K562 (cell line): ENCODE measurements around the gene CFAP221. TPM values are rescaled to one million over a fixed set of nuclear protein-coding genes. Genes with fewer than 3 reads are reported as not detected.
A peak's percentile ranks its signal among the peaks of the same experiment; 100 is the strongest.

Experiments used
- ATAC-seq: fragments of 200-7000 bp; cut with Tn5 transposase; 3 replicates; pipeline ENCODE4 v1.9.1; 2020; ENCODE audit warnings: moderate library complexity
- BruUV-seq: library from RNA; stranded (reverse); fragments of 400-500 nt; replicated peaks from 2 replicates; lab custom pipeline; 2021; lab: Mats Ljungman, UMichigan
- CTCF ChIA-PET: fragments of 300-600 bp; formaldehyde crosslinking; extraction: SDS; loops from one replicate; lab custom pipeline; 2021; ENCODE audit warnings: low intra/inter-chr PET ratio; lab: Yijun Ruan, JAX
- POLR2A ChIA-PET: fragments of 300-600, 350-650 bp; sonication (Branson Sonifier 250); formaldehyde crosslinking; extraction: SDS; loops from one replicate; lab custom pipeline; 2021; ENCODE audit warnings: antibody characterized with exemption, inconsistent platforms; lab: Yijun Ruan, JAX
- DNase-seq, 4 experiments: peaks; one replicate each; pipeline versions ENCODE4 v3.0.0 to v3.0.0-alpha.2; 2011 to 2018; ENCODE audit warnings: low spot score in 3 of 4, mixed read lengths in 3 of 4; ENCODE audit errors: extremely low read depth in 1 of 4
- FAIRE-seq: peaks from 2 replicates; lab custom pipeline; 2011; peaks lifted over from hg19 to GRCh38; lab: Jason Lieb, UNC
- H2AFZ ChIP-seq: 2 replicates; pipeline ENCODE4 v1.6.0; 2011; ENCODE audit warnings: low read depth, low read length, control low read depth, inconsistent platforms
- H3K27ac ChIP-seq: fragments of 200-600 bp; 3 replicates; pipeline ENCODE4 v1.8.0; 2011; ENCODE audit warnings: low read depth, mild to moderate bottlenecking, control low read depth, inconsistent platforms, low read length, moderate library complexity, mixed read lengths; ENCODE audit errors: extremely low read depth
- H3K27me3 ChIP-seq, 2 experiments: fragments of 300-600 bp in 1 of 2; 2 replicates in 1 of 2; 3 replicates in 1 of 2; pipeline versions ENCODE4 v1.6.0 to v1.8.0; 2011; ENCODE audit warnings: inconsistent platforms in 2 of 2, low read length in 2 of 2, mild to moderate bottlenecking in 1 of 2, mixed read lengths in 1 of 2, moderate library complexity in 1 of 2; ENCODE audit not compliant: control insufficient read depth in 2 of 2, insufficient read depth in 2 of 2
- H3K36me3 ChIP-seq: fragments of 300-600 bp; 3 replicates; pipeline ENCODE4 v1.8.0; 2011; ENCODE audit warnings: mild to moderate bottlenecking, low read length, inconsistent platforms; ENCODE audit not compliant: control insufficient read depth, insufficient read depth
- H3K4me1 ChIP-seq, 2 experiments: fragments of 200-600 bp in 1 of 2; replicated peaks in 1 of 2; 2 replicates in 1 of 2; 3 replicates in 1 of 2; pipeline versions ENCODE4 v1.5.1 to v1.8.0; 2011; ENCODE audit warnings: inconsistent platforms in 2 of 2, low read length in 2 of 2, mild to moderate bottlenecking in 1 of 2, mixed read lengths in 1 of 2, moderate library complexity in 1 of 2; ENCODE audit not compliant: control insufficient read depth in 2 of 2, insufficient read depth in 2 of 2
- H3K4me2 ChIP-seq: 2 replicates; pipeline ENCODE4 v1.6.1; 2011; ENCODE audit warnings: low read length, control low read depth, inconsistent platforms, mixed read lengths; ENCODE audit not compliant: insufficient read depth
- H3K4me3 ChIP-seq: fragments of 200-600 bp; sonication (generic), shearing (Covaris generic); 2 replicates; pipeline ENCODE4 v1.5.1; 2016; ENCODE audit warnings: control low read depth, inconsistent platforms
- H3K79me2 ChIP-seq: fragments of 200-600 bp; 3 replicates; pipeline ENCODE4 v1.8.0; 2011; ENCODE audit warnings: low read length, inconsistent platforms; ENCODE audit not compliant: control insufficient read depth, insufficient read depth
- H3K9ac ChIP-seq, 2 experiments: 2 replicates each; pipeline versions ENCODE4 v1.6.0 to v1.6.1; 2011; ENCODE audit warnings: low read depth in 2 of 2, low read length in 2 of 2, control low read depth in 1 of 2, inconsistent platforms in 1 of 2, mild to moderate bottlenecking in 1 of 2, mixed read lengths in 1 of 2; ENCODE audit not compliant: insufficient read depth in 1 of 2
- H3K9me1 ChIP-seq: one replicate; pipeline ENCODE4 v1.6.0; 2011; ENCODE audit warnings: inconsistent platforms, mild to moderate bottlenecking, low read length, moderate library complexity; ENCODE audit not compliant: control insufficient read depth, insufficient read depth
- H3K9me3 ChIP-seq: replicated peaks from 2 replicates; pipeline ENCODE4 v1.5.1; 2011; ENCODE audit warnings: low read depth, low read length, inconsistent platforms; ENCODE audit not compliant: control insufficient read depth, insufficient read depth
- H4K20me1 ChIP-seq: replicated peaks from 2 replicates; pipeline ENCODE4 v1.6.1; 2011; ENCODE audit warnings: low read length, inconsistent platforms, mixed read lengths; ENCODE audit not compliant: control insufficient read depth, insufficient read depth
- CTBP1 ChIP-seq: fragments of 450-650 bp; IDR thresholded peaks from 2 replicates; pipeline ENCODE4 v1.6.1; 2016; ENCODE audit warnings: borderline replicate concordance
- DEAF1 ChIP-seq: fragments of 450-650 bp; formaldehyde crosslinking; IDR thresholded peaks from 2 replicates; pipeline ENCODE4 v1.4.0; 2020; ENCODE audit warnings: mild to moderate bottlenecking, moderate library complexity
- FOXM1 ChIP-seq, 2 experiments: fragments of 450-650 bp in 1 of 2; sonication (generic) in 1 of 2; formaldehyde crosslinking in 1 of 2; IDR thresholded peaks; 2 replicates each; pipeline versions ENCODE4 v1.6.1 to v1.9.0; 2017 to 2022; ENCODE audit warnings: low read depth in 2 of 2, mild to moderate bottlenecking in 2 of 2, missing genetic modification reagents in 1 of 2, moderate library complexity in 1 of 2
- JUND ChIP-seq, 2 experiments: IDR thresholded peaks; 2 replicates in 1 of 2; 3 replicates in 1 of 2; pipeline ENCODE4 v1.6.1; 2011; ENCODE audit warnings: borderline replicate concordance in 2 of 2, low read depth in 2 of 2, low read length in 2 of 2, improper control_type of control experiment in 1 of 2, missing biosample characterization in 1 of 2, missing genetic modification characterization in 1 of 2, missing genetic modification reagents in 1 of 2
- MAZ ChIP-seq, 2 experiments: fragments of 450-650 bp in 1 of 2; sonication (generic) in 1 of 2; formaldehyde crosslinking; IDR thresholded peaks in 1 of 2; conservative IDR thresholded peaks in 1 of 2; 2 replicates each; pipeline versions ENCODE4 v1.4.0 to v1.5.0; 2020; ENCODE audit warnings: mild to moderate bottlenecking in 1 of 2, missing genetic modification reagents in 1 of 2
- RB1 ChIP-seq: fragments of 450-650 bp; IDR thresholded peaks from 2 replicates; pipeline ENCODE4 v1.6.1; 2017; ENCODE audit warnings: low read depth, mild to moderate bottlenecking
- SMC3 ChIP-seq: conservative IDR thresholded peaks from 2 replicates; pipeline ENCODE4 v1.6.1; 2011; ENCODE audit warnings: low read depth, low read length, improper control_type of control experiment; ENCODE audit not compliant: insufficient read depth
- TBP ChIP-seq: optimal IDR thresholded peaks from 2 replicates; pipeline ENCODE3; 2011; ENCODE audit warnings: low read depth, low read length, improper control_type of control experiment
- TFAP4 ChIP-seq: sonication (generic); formaldehyde crosslinking; IDR thresholded peaks from 2 replicates; pipeline ENCODE4 v1.8.0; 2022; ENCODE audit warnings: missing genetic modification reagents, mild to moderate bottlenecking, moderate library complexity, borderline replicate concordance
- ZNF780A ChIP-seq: fragments of 250-450 bp; sonication (Bioruptor Pico); IDR thresholded peaks from 2 replicates; pipeline ENCODE4 v1.5.0; 2021; ENCODE audit warnings: mild to moderate bottlenecking
- WGBS: fragments of 100-300 bp; shearing (Covaris generic); methylation state at CpG from one replicate; pipeline ENCODE4 v1.1.6; 2016; ENCODE audit warnings: low coverage, mixed read lengths; ENCODE audit not compliant: insufficient coverage; ENCODE audit errors: missing lambda C conversion rate; 5-methylcytosine and 5-hydroxymethylcytosine counted together
- in situ Hi-C: fragments of 300-500 bp; cut with MboI; formaldehyde crosslinking; loops from 4 replicates; pipeline ENCODE4 v1.15.0; 2018; ENCODE audit warnings: inconsistent platforms, mixed read lengths
- intact Hi-C: fragments of 100-400 bp; cut with micrococcal nuclease; formaldehyde crosslinking; loops from 2 replicates; pipeline ENCODE4 v1.14.2; 2022
- polyA plus RNA-seq, 8 experiments: library from polyadenylated mRNA; depleted of rRNA in 4 of 8; stranded (reverse) in 5 of 8; unstranded in 3 of 8; fragments of >200 nt; fragmentation: Nextera tagmentation in 2 of 8; fragmentation: Illumina TruSeq in 1 of 8; extraction: Ambion mirVana in 2 of 8; extraction: Trizol in 1 of 8; gene quantifications; 2 replicates each; pipeline versions ENCODE4 v1.2.1 to v1.2.3, GENCODE V29; 2011 to 2014; ENCODE audit warnings: inconsistent platforms in 1 of 8, missing spikeins in 1 of 8
- total RNA-seq, 7 experiments: library from RNA; depleted of rRNA in 6 of 7; stranded (reverse); fragments of >200 nt in 6 of 7; fragmentation: Illumina TruSeq in 2 of 7; extraction: Trizol in 2 of 7; gene quantifications; 2 replicates each; pipeline versions ENCODE4 v1.2.1 to v1.2.3, GENCODE V29; 2011 to 2021; ENCODE audit warnings: low replicate concordance in 1 of 7

The CFAP221 gene
- total and polyA plus RNA-seq, 9 of the 15 experiments (the other 6 are each of a cell fraction or from before 2014, with no cell fraction given) = 0.09 to 1.4 (median 0.65) TPM

GRCh38 chr2:119702918-119703401 is 158.7 kb downstream of the CFAP221 start:
- Histone ChIP-seq H3K79me2 (no peaks in the 10 kb centered on the region), H3K27ac (no peak overlapping the region), H3K36me3 (no peaks in the 10 kb centered on the region), H3K27me3 (peaks cover 0 to 4% of the 10 kb centered on the region in 2 experiments; a peak in 2 of 5 replicates), H3K4me3 (no peak overlapping the region), H4K20me1 (no peaks in the 10 kb centered on the region), H3K4me2 (no peak overlapping the region), H3K9me1 (no peaks in the 10 kb centered on the region), H3K9ac (no peak overlapping the region), H3K9me3 (peaks cover 4% of the 10 kb centered on the region; the same call in 1 of the 2 replicates), H2AFZ (no peak overlapping the region), H3K4me1 (peaks cover 0 to 4% of the 10 kb centered on the region in 2 experiments; a peak in 3 of 5 replicates)
- peak; percentile 97 for ATAC-seq
- ChIA-PET CTCF (interaction anchor here (0.8 to 1.4 kb wide), 5 partner anchors 121 to 611 kb away, joined by 3 to 9 read pairs (median 4); no protein-coding TSS in a partner anchor), POLR2A (interaction anchor here (0.6 to 1.3 kb wide), 6 partner anchors 11 to 473 kb away, joined by 3 to 4 read pairs (median 3); no protein-coding TSS in a partner anchor)
- DNase-seq = peak; percentile 78 to 84 (median 81)
- FAIRE-seq = peak; percentile 74
- in situ Hi-C loops = no loop called here
- BruUV-seq = no TSS peak
- intact Hi-C loops = loop anchor here (1.0 to 2.0 kb wide), 4 partner anchors 120 to 472 kb away; partner anchors contain the start of gene EPB41L5
- WGBS = 8% methylated on average over 13 of the region's 13 CpGs
- TF ChIP-seq MAZ (CRISPR knock-in tag; conservative IDR thresholded peaks at IDR 0.05 in 1 of 2, IDR thresholded peaks at IDR 0.05 in 1 of 2) (peak; percentile 39 to 65; a peak in 2 of 4 replicates), TFAP4 (CRISPR knock-in tag) (peak; percentile 46; the same call in 1 of the 2 replicates), CTBP1 (peak; percentile 18; the same call in 1 of the 2 replicates), FOXM1 (IDR thresholded peaks at IDR 0.05; ENCODE audit: low read depth) (no peak), FOXM1 (CRISPR knock-in tag; IDR thresholded peaks at IDR 0.05; ENCODE audit: low read depth) (no peak), TBP (no peak), DEAF1 (CRISPR knock-in tag) (peak; percentile 75), JUND (IDR thresholded peaks at IDR 0.05; ENCODE audit: borderline replicate concordance, low read depth, low read length) (0 out of 2 replicates have a peak, but pooled peaks have one; percentile 15), JUND (tag; IDR thresholded peaks at IDR 0.05; ENCODE audit: borderline replicate concordance, low read depth, low read length) (no peak), RB1 (0 out of 2 replicates have a peak, but pooled peaks have one; percentile 37), SMC3 (peak; percentile 86), ZNF780A (no peak)
